Mesendoderm (in vitro differentiated cells): ENCODE results near the gene GPM6B.
"Not testable (repeated sequence)": the region's sequence is repeated elsewhere in the genome, so short reads cannot be mapped to it uniquely, and the experiment has no call there.

Experiments
- DNase-seq: peaks from one replicate; pipeline ENCODE4 v3.0.0; 2013
- H2AK5ac ChIP-seq: 2 replicates; pipeline ENCODE4 v1.6.1; 2013; ENCODE audit warnings: low read length, inconsistent platforms
- H2BK120ac ChIP-seq: 2 replicates; pipeline ENCODE4 v1.6.1; 2013; ENCODE audit warnings: low read depth, mild to moderate bottlenecking, low read length, moderate library complexity, mixed read lengths
- H2BK15ac ChIP-seq: replicated peaks from 2 replicates; pipeline ENCODE4 v1.6.1; 2013; ENCODE audit warnings: low read depth, mild to moderate bottlenecking, moderate library complexity
- H2BK5ac ChIP-seq: 2 replicates; pipeline ENCODE4 v1.6.1; 2013; ENCODE audit warnings: low read length, inconsistent platforms
- H3K18ac ChIP-seq: 2 replicates; pipeline ENCODE4 v1.6.1; 2013; ENCODE audit warnings: mild to moderate bottlenecking, low read length, mixed read lengths
- H3K23ac ChIP-seq: one replicate; pipeline ENCODE4 v1.6.1; 2013; ENCODE audit warnings: low read length
- H3K27ac ChIP-seq: 2 replicates; pipeline ENCODE4 v1.5.1; 2013; ENCODE audit warnings: low read depth, mild to moderate bottlenecking, inconsistent platforms, low read length, moderate library complexity
- H3K27me3 ChIP-seq: 2 replicates; pipeline ENCODE4 v1.6.1; 2013; ENCODE audit warnings: low read length, control low read depth, mild to moderate bottlenecking, inconsistent platforms; ENCODE audit not compliant: insufficient read depth, poor library complexity
- H3K36me3 ChIP-seq: 2 replicates; pipeline ENCODE4 v1.6.1; 2013; ENCODE audit warnings: low read length, inconsistent platforms; ENCODE audit not compliant: control insufficient read depth, insufficient read depth
- H3K4ac ChIP-seq: one replicate; pipeline ENCODE4 v1.6.1; 2013; ENCODE audit warnings: low read depth, mild to moderate bottlenecking, low read length, moderate library complexity
- H3K4me1 ChIP-seq: 2 replicates; pipeline ENCODE4 v1.6.1; 2013; ENCODE audit warnings: low read depth, low read length, inconsistent platforms; ENCODE audit not compliant: control insufficient read depth
- H3K4me2 ChIP-seq: 2 replicates; pipeline ENCODE4 v1.6.1; 2013; ENCODE audit warnings: low read length
- H3K4me3 ChIP-seq: 2 replicates; pipeline ENCODE4 v1.5.1; 2013; ENCODE audit warnings: mild to moderate bottlenecking, low read length
- H3K56ac ChIP-seq: one replicate; pipeline ENCODE4 v1.6.1; 2013; ENCODE audit warnings: low read length
- H3K79me1 ChIP-seq: 2 replicates; pipeline ENCODE4 v1.6.1; 2013; ENCODE audit warnings: low read length, inconsistent platforms
- H3K79me2 ChIP-seq: 2 replicates; pipeline ENCODE4 v1.6.1; 2013; ENCODE audit warnings: mild to moderate bottlenecking, low read length; ENCODE audit not compliant: control insufficient read depth, insufficient read depth
- H3K9ac ChIP-seq: 2 replicates; pipeline ENCODE4 v1.6.1; 2013; ENCODE audit warnings: low read length, inconsistent platforms
- H4K5ac ChIP-seq: one replicate; pipeline ENCODE4 v1.6.1; 2013; ENCODE audit warnings: low read length
- H4K8ac ChIP-seq: one replicate; pipeline ENCODE4 v1.6.1; 2013; ENCODE audit warnings: low read depth, mild to moderate bottlenecking, control low read depth, low read length, moderate library complexity
- WGBS: extraction: QIAGEN DNeasy Blood & Tissue Kit; methylation state at CpG from one replicate; pipeline ENCODE4 v1.1.7; 2013; ENCODE audit warnings: low lambda C conversion rate, missing lambda C conversion rate; ENCODE audit not compliant: insufficient coverage; ENCODE audit errors: extremely low coverage; 5-methylcytosine and 5-hydroxymethylcytosine counted together

The GPM6B gene

DNA sequence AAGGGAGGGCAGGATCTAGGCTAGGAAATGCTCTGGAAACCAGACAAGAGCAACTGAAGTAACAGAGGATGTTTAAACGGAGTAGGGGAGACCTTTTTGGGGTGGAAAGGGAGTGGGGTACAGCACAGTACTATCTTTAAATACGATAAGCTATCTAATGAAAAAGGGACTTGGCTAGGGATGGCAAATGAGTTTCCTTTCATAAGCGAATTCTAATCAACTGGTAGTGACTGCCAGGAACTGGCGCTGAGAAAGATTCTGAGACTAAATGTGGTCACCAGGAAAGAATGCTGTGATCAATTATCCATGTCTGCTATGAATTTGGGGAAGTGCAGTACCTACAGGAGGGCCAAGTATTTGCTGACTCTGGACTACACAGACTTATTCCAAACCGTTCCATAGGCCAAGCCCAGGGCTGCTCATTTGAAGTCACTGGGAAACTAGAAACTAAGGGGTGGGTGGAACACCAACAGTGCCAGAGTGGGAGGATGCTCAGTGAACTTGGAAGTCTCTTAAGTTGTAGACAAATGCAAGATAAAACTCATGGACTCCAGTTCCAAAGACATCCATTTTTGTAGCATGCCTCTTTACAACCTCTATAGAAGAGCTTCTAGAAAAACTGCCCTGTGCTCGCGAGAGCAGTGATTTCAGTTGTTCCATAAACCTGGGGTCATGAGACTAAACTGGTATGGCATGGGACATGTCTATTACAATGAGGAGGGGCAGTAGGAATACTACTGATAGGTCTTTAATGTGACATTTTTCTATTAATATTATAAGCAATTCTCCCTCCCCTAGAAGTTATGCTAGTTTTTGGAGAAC, 84.4 kb downstream of the GPM6B start:
- H3K4me1 ChIP-seq = no peaks in the 10 kb centered on the region
- no peak overlapping the region for H3K4me3 ChIP-seq
- H3K9ac ChIP-seq = no peak overlapping the region
- WGBS = no CpG with 5 or more reads among the region's 7 CpGs
- H2BK5ac ChIP-seq = no peak overlapping the region
- no peaks in the 10 kb centered on the region for H3K36me3 ChIP-seq
- no peak overlapping the region for H2BK120ac ChIP-seq
- no peaks in the 10 kb centered on the region for H3K27me3 ChIP-seq
- H4K8ac ChIP-seq = no peak overlapping the region
- DNase-seq = no peak
- no peaks in the 10 kb centered on the region for H3K79me1 ChIP-seq
- H3K23ac ChIP-seq = no peak overlapping the region
- no peak overlapping the region for H3K4me2 ChIP-seq
- H3K18ac ChIP-seq = no peak overlapping the region
- no peak overlapping the region for H2AK5ac ChIP-seq
- H3K4ac ChIP-seq = no peak overlapping the region
- H3K27ac ChIP-seq = no peak overlapping the region
- H2BK15ac ChIP-seq = no peak overlapping the region
- peaks cover 9% of the 10 kb centered on the region for H3K79me2 ChIP-seq
- no peak overlapping the region for H3K56ac ChIP-seq
- H4K5ac ChIP-seq = no peak overlapping the region

DNA sequence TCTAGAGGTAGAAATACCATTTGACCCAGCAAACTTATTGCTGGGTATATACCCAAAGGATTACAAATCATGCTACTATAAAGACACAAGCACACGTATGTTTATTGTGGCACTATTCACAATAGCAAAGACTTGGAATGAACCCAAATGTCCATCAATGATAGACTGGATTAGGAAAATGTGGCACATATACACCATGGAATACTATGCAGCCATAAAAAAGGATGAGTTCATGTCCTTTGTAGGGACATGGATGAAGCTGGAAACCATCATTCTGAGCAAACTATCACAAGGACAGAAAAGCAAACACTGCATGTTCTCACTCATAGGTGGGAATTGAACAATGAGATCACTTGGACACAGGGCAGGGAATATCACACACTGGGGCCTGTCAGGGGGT, 86.4 kb downstream of the GPM6B start:
- not testable (repeated sequence) for H2AK5ac ChIP-seq, H3K4me3 ChIP-seq, H3K23ac ChIP-seq, H3K56ac ChIP-seq, H3K18ac ChIP-seq, H3K79me2 ChIP-seq, H2BK5ac ChIP-seq, H3K9ac ChIP-seq, H3K27me3 ChIP-seq, H2BK120ac ChIP-seq, H4K8ac ChIP-seq, H3K4me2 ChIP-seq, DNase-seq, H4K5ac ChIP-seq, H2BK15ac ChIP-seq, H3K79me1 ChIP-seq, H3K27ac ChIP-seq, H3K36me3 ChIP-seq, H3K4me1 ChIP-seq, H3K4ac ChIP-seq
- no CpG with 5 or more reads among the region's 1 CpG for WGBS

DNA sequence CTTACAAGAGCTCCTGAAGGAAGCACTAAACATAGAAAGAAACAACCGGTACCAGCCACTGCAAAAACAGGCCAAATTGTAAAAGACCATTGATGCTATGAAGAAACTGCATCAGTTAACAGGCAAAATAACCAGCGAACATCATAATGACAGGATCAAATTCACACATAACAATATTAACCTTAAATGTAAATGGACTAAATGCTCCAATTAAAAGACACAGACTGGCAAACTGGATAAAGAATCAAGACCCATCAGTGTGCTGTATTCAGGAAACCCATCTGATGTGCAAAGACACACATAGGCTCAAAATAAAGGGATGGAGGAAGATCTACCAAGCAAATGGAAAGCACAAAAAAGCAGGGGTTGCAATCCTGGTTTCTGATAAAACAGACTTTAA, 90.3 kb downstream of the GPM6B start:
- not testable (repeated sequence) for H3K27me3 ChIP-seq, H3K27ac ChIP-seq, H3K36me3 ChIP-seq, H3K79me2 ChIP-seq, H3K18ac ChIP-seq, H4K5ac ChIP-seq, H3K4me2 ChIP-seq, H2BK120ac ChIP-seq, DNase-seq, H3K23ac ChIP-seq, H3K56ac ChIP-seq, H2BK15ac ChIP-seq, H4K8ac ChIP-seq, H3K4me1 ChIP-seq, H2AK5ac ChIP-seq, H2BK5ac ChIP-seq, H3K79me1 ChIP-seq, H3K4ac ChIP-seq, H3K9ac ChIP-seq, H3K4me3 ChIP-seq
- WGBS = no CpG with 5 or more reads among the region's 2 CpGs

DNA sequence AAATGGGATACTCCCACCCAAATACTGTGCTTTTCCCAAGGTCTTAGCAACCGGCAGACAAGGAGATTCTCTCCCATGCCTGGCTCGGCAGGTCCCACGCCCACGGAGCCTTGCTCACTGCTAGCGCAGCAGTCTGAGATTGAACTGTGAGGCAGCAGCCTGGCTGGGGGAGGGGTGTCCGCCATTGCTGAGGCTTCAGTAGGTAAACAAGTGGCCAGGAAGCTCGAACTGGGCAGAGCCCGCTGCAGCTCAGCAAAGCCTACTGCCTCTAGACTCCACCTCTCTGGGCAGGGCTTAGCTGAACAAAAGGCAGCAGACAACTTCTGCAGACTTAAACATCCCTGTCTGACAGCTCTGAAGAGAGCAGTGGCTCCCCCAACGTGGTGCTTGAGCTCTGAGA, 92.0 kb downstream of the GPM6B start:
- H2BK15ac ChIP-seq, H2AK5ac ChIP-seq, DNase-seq, H3K4me3 ChIP-seq, H2BK5ac ChIP-seq, H3K79me2 ChIP-seq, H3K56ac ChIP-seq, H3K18ac ChIP-seq, H3K27ac ChIP-seq, H2BK120ac ChIP-seq, H3K4ac ChIP-seq, H3K79me1 ChIP-seq, H3K4me1 ChIP-seq, H4K5ac ChIP-seq, H4K8ac ChIP-seq, H3K9ac ChIP-seq, H3K27me3 ChIP-seq, H3K4me2 ChIP-seq, H3K23ac ChIP-seq, H3K36me3 ChIP-seq: not testable (repeated sequence)
- WGBS = no CpG with 5 or more reads among the region's 9 CpGs

DNA sequence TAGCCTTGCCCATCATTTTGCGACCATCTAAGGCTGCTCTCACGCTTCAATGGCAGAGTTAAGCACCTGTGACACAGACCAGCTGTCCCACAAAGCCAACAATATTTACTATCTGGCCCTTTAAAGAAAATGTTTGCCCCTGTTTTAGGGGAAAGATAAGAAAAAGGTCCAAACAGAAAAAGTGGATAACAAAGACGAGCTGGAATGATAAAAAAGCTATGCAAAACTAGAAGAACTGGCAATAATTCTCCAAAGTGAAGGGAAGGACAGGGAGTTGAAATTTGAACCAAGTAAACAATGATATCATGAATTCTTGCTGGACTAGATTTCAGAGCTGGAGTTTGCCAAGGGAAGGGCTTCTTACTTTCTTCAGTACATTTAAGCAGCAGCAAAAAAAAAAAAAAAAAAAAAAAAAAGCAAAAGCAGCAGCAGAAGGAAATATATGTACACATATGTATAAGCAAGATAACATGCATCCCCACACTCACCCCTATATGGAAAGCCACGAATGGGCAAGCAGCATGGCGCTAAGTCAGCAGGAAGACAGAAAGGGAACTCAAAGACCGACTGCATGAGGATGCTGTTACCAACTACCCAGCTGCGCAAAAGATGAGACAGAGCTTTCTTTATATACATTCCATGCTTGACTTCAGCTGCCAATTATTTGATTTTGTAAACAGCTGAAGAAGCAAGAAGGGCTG, 94.9 kb downstream of the GPM6B start:
- DNase-seq = no peak
- no peak overlapping the region for H3K23ac ChIP-seq
- H2BK5ac ChIP-seq = no peak overlapping the region
- H2BK15ac ChIP-seq = no peak overlapping the region
- no peak overlapping the region for H3K27ac ChIP-seq
- H3K56ac ChIP-seq = no peak overlapping the region
- no peak overlapping the region for H2BK120ac ChIP-seq
- H3K18ac ChIP-seq = no peak overlapping the region
- no peak overlapping the region for H2AK5ac ChIP-seq
- H3K27me3 ChIP-seq = no peaks in the 10 kb centered on the region
- H3K4ac ChIP-seq = no peak overlapping the region
- no peak overlapping the region for H3K4me2 ChIP-seq
- no peak overlapping the region for H3K4me3 ChIP-seq
- H3K4me1 ChIP-seq = no peaks in the 10 kb centered on the region
- no peaks in the 10 kb centered on the region for H3K36me3 ChIP-seq
- no peak overlapping the region for H3K9ac ChIP-seq
- H4K8ac ChIP-seq = no peak overlapping the region
- no peaks in the 10 kb centered on the region for H3K79me2 ChIP-seq
- no CpG with 5 or more reads among the region's 7 CpGs for WGBS
- H4K5ac ChIP-seq = no peak overlapping the region
- H3K79me1 ChIP-seq = no peaks in the 10 kb centered on the region
